Thoracic aorta (tissue), 2 donors: ENCODE results near the gene NPB. TPM values are rescaled to one million over a fixed set of nuclear protein-coding genes. Genes with fewer than 3 reads are reported as not detected.

Source experiments
- ATAC-seq: fragments of 150-250 bp; one replicate; pipeline ENCODE4 v1.8.0; 2017; ENCODE audit warnings: low read depth; ENCODE audit not compliant: insufficient number of reproducible peaks, low FRiP score
- DNase-seq: peaks from one replicate; pipeline ENCODE4 v3.0.0-alpha.2; 2020; ENCODE audit warnings: low spot score
- H3K27ac ChIP-seq, 2 donors: fragments of 200-600 bp; sonication (generic); 1 replicate in 1 of 2; 2 replicates in 1 of 2; pipeline ENCODE4 v1.5.1; 2016; ENCODE audit warnings: mild to moderate bottlenecking in 2 of 2, moderate library complexity in 2 of 2
- H3K27me3 ChIP-seq: fragments of 200-600 bp; sonication (generic); replicated peaks from 2 replicates; pipeline ENCODE4 v1.6.0; 2016; ENCODE audit warnings: mild to moderate bottlenecking; ENCODE audit not compliant: insufficient read depth
- H3K36me3 ChIP-seq: fragments of 200-600 bp; sonication (generic); one replicate; pipeline ENCODE4 v1.5.1; 2016
- H3K4me1 ChIP-seq, 2 donors: fragments of 200-600 bp; sonication (generic); 1 replicate in 1 of 2; 2 replicates in 1 of 2; pipeline versions ENCODE4 v1.5.1 to v1.6.0; 2016; ENCODE audit warnings: low read depth in 2 of 2, mild to moderate bottlenecking in 1 of 2; ENCODE audit not compliant: control insufficient read depth in 1 of 2
- H3K4me3 ChIP-seq: fragments of 200-600 bp; sonication (generic); 2 replicates; pipeline ENCODE4 v1.5.1; 2016; ENCODE audit warnings: mild to moderate bottlenecking
- H3K9me3 ChIP-seq: fragments of 200-600 bp; sonication (generic); 2 replicates; pipeline ENCODE4 v1.5.1; 2016
- total RNA-seq, 2 donors: library from RNA; depleted of rRNA; stranded (reverse); fragments of >200 nt; gene quantifications; one replicate each; pipeline versions ENCODE4 v1.1.0 to v1.2.3, GENCODE V29; 2016
- TF ChIP-seq, protein P1 (sequence below): fragments of 200-600 bp; sonication (generic); IDR thresholded peaks from one replicate; pipeline ENCODE4 v1.5.1; 2019; ENCODE audit warnings: antibody characterized with exemption

Gene NPB
- total RNA-seq, 2 donors from 2014 or later, result 0.35 to 2.6 TPM

DNA sequence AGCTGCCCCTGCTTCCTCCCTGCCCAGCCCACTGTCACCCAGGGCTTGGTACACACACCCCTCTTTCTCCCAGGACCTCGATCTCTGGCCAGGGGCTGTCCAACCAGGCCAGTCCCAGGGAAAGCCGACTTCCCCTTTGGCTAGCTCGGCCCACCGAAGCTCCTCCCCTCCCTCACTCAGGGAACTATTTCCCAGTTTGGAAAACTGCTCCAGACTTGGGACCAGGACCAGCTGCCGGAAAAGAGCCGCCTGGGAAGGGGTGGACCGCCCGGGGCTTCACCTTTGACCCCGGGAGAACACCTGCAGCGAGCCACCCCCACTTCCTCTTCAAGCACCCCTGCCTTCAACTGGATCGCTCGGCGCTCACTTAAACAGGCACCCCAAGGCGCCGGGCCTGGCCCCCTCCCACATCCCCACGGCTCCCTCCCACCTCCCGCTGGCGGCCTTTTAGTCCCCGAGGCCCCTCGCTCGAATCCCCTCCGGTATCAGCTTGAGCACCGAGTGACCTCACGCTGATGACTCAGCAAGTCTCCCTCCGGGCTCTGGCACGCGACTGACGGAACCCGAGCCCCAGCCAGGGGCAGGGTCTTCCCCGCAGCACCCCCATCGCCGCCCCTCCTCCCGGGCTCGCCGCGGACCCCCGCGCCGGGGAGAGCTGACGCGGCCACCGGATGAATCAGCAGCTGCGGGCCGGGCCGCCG, 24.6 kb downstream of the NPB start:
- Histone ChIP-seq H3K4me3 (peak overlapping the region; percentile 82), H3K27me3 (no peaks in the 10 kb centered on the region), H3K27ac (peak overlapping the region; percentile 81 to 82), H3K9me3 (no peaks in the 10 kb centered on the region), H3K4me1 (peaks cover 38 to 55% of the 10 kb centered on the region in 2 donors), H3K36me3 (peaks cover 10% of the 10 kb centered on the region)
- ATAC-seq (peak; percentile 33), DNase-seq (no peak)
- TF ChIP-seq, protein P1, sequence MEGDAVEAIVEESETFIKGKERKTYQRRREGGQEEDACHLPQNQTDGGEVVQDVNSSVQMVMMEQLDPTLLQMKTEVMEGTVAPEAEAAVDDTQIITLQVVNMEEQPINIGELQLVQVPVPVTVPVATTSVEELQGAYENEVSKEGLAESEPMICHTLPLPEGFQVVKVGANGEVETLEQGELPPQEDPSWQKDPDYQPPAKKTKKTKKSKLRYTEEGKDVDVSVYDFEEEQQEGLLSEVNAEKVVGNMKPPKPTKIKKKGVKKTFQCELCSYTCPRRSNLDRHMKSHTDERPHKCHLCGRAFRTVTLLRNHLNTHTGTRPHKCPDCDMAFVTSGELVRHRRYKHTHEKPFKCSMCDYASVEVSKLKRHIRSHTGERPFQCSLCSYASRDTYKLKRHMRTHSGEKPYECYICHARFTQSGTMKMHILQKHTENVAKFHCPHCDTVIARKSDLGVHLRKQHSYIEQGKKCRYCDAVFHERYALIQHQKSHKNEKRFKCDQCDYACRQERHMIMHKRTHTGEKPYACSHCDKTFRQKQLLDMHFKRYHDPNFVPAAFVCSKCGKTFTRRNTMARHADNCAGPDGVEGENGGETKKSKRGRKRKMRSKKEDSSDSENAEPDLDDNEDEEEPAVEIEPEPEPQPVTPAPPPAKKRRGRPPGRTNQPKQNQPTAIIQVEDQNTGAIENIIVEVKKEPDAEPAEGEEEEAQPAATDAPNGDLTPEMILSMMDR, result no peak

DNA sequence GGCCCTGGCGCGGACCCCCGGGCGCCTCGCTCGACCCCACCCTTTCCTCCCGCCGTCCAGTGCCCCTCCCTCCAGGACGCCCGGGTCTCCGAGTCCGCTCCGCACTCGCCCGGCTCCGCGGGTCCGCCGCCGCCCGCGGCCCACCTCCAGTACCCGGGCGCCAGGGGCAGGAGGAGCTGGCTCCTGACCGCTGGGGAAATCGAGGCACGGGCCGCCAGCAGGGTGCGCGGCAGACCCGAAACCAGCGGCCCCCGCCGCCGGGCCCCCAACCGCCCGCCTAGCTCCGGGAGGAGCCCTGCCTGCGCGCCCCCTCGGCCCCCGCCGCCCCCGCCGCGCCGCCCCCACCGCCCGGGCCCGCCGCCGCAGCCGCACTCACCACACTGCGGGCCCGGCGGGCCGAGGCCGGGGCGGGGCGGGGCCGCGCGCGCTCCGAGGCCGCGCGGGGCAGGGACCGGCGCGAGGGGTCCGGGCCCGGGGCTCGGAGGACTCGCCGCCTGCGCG, 25.2 kb downstream of the NPB start:
- peaks cover 34 to 50% of the 10 kb centered on the region in 2 donors for H3K4me1 ChIP-seq
- H3K4me3 ChIP-seq, result peak overlapping the region; percentile 82
- DNase-seq (no peak), ATAC-seq (no peak)
- TF ChIP-seq, protein P1, result no peak
- peaks cover 5% of the 10 kb centered on the region for H3K36me3 ChIP-seq
- H3K27ac ChIP-seq, result peak overlapping the region; percentile 81 to 82
- no peaks in the 10 kb centered on the region for H3K27me3 ChIP-seq
- no peaks in the 10 kb centered on the region for H3K9me3 ChIP-seq

DNA sequence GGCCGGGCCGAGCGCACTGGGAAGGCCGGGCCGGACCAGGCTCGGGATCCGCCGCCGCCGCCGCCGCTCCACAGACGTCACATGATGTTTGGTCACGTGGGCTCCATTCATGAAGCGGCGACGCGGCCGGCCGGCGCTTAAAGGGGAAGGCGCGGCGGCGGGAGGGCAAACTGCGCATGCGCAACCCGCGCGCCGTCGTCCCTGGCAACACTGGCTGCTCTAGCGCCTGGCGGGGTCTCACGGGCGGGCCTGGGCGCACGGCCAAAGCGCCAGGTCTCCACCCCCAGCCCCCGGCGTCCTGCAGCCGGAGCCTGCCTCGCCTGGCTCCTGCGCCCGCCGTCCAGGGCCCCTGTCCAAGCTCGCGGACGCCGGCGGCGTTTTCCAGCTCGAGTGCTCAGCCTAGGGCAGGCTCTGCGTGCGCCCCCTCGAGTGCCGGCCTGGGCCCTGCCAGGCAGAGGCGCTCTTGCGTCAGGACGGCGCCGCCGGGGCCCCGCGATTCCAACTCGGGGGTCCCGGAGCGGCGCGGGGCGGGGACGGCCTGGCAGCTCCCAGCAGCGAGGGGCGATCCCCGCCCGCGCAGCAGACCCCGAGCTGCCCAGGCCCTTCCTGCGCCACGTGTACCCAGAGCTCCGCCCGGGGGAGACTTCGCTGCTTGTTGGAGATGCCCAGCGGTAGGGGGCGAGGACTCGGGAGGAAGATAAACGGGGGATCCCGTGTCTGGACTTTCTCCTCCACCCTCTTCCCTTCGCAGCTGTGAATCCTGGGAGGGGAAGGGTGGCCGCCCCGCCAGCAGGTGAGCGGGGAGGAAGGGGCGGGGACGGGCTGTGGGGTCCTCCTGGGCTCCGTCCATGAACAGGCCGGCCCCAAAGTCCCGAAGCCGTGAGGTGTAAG, 25.9 kb downstream of the NPB start, which contains the start of gene MAFG:
Gene MAFG, minus strand, starts transcription at position 83 of the 891 bp plus-strand sequence. CDS start 4,550 bp downstream, outside the sequence.
- peaks cover 29 to 43% of the 10 kb centered on the region in 2 donors for H3K4me1 ChIP-seq
- peak within 1 kb of the TSS; percentile 81 to 82 for H3K27ac ChIP-seq

DNA sequence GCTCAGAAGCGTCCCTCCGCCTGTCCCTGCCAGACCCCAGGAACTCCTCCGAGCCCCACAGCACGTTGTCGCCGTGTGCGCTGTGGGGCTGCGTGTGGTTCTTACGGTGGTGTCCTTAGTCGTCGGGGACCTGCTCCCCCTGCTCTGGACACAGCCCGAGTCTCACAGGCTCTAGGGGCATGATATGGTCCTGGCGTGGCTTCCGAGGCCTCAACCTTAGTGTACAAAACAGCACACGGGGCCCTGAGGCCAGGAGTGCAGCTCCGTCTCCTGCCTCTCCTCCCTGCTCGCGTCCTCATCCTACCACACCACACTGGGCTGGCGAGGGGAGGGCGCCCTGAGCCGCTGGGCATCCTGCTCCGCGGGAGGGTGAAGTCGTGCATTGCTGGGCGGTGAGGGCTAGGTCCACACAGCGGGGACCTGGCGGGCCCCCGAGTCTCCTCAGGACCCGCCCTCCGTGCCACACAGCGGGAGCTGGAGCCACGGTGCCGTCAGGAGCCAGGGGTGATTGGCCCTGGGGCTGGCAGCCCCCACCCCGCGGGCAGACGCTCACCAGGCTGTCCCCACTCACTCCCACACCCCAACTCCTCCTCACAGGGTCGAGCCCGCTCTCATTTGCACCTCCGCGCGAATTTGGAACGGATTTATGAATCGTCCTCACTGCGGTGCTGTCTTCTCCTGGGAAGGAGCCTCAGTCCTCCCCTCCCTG, 26.7 kb downstream of the NPB start:
- TF ChIP-seq, protein P1, result no peak
- Histone ChIP-seq H3K27me3 (no peaks in the 10 kb centered on the region), H3K36me3 (no peaks in the 10 kb centered on the region), H3K4me3 (peak overlapping the region; percentile 75), H3K9me3 (no peaks in the 10 kb centered on the region), H3K4me1 (peaks cover 24 to 35% of the 10 kb centered on the region in 2 donors), H3K27ac (no peak overlapping the region)
- ATAC-seq (no peak), DNase-seq (no peak)

More for the DNA sequence above, 25.9 kb downstream of the NPB start, which contains the start of gene MAFG:
- ATAC-seq (peak; percentile 78), DNase-seq (peak; percentile 80)
- no peaks in the 10 kb centered on the region for H3K9me3 ChIP-seq
- H3K36me3 ChIP-seq, result no peaks in the 10 kb centered on the region
- TF ChIP-seq, protein P1, result peak; percentile 25
- H3K27me3 ChIP-seq, result no peaks in the 10 kb centered on the region
- H3K4me3 ChIP-seq, result peak within 1 kb of the TSS; percentile 82
